GM04503 (cell line): Measurements from ENCODE around the gene GNAO1.

Experiments used
- DNase-seq: peaks from one replicate; pipeline ENCODE4 v3.0.0-alpha.2; 2012; ENCODE audit warnings: low read depth

Gene GNAO1

GRCh38 chr16:56350491-56351405, 159.5 kb downstream of the GNAO1 start:
- no peak for DNase-seq

- DNase-seq: no peak
These were observed 160.2 kb downstream of the GNAO1 start for GRCh38 chr16:56351481-56351880.

GRCh38 chr16:56352351-56353053, 161.2 kb downstream of the GNAO1 start:
- DNase-seq: no peak

GRCh38 chr16:56353054-56353921, 162.0 kb downstream of the GNAO1 start:
- no peak for DNase-seq

GRCh38 chr16:56354016-56354415, 162.7 kb downstream of the GNAO1 start:
- no peak for DNase-seq

GRCh38 chr16:56354746-56355145, 163.5 kb downstream of the GNAO1 start:
- no peak for DNase-seq

GRCh38 chr16:56355221-56355620, 163.9 kb downstream of the GNAO1 start:
- no peak for DNase-seq

GRCh38 chr16:56355786-56356275, 164.5 kb downstream of the GNAO1 start:
- no peak for DNase-seq

GRCh38 chr16:56356276-56357240, 165.3 kb downstream of the GNAO1 start:
- DNase-seq: peak; percentile 24

GRCh38 chr16:56357241-56357764, 166.0 kb downstream of the GNAO1 start:
- DNase-seq: peak; percentile 5

GRCh38 chr16:56357765-56358322, 166.6 kb downstream of the GNAO1 start:
- no peak for DNase-seq

GRCh38 chr16:56360117-56361008, 169.1 kb downstream of the GNAO1 start:
- DNase-seq: no peak

- no peak for DNase-seq
These were observed 170.9 kb downstream of the GNAO1 start for GRCh38 chr16:56362057-56362655.

- no peak for DNase-seq
These were observed 171.4 kb downstream of the GNAO1 start for GRCh38 chr16:56362706-56363105.

- DNase-seq: no peak
These were observed 172.0 kb downstream of the GNAO1 start for GRCh38 chr16:56363181-56363716.

- no peak for DNase-seq
These were observed 172.7 kb downstream of the GNAO1 start for GRCh38 chr16:56363781-56364565.

GRCh38 chr16:56364865-56365264, 173.6 kb downstream of the GNAO1 start:
- no peak for DNase-seq

GRCh38 chr16:56365552-56365951, 174.3 kb downstream of the GNAO1 start:
- no peak for DNase-seq
